K562 (cell line): ENCODE measurements around the gene GPR78. TPM values are rescaled to one million over a fixed set of nuclear protein-coding genes. Genes with fewer than 3 reads are reported as not detected.

Experiments used
- ATAC-seq: fragments of 200-7000 bp; cut with Tn5 transposase; 3 replicates; pipeline ENCODE4 v1.9.1; 2020; ENCODE audit warnings: moderate library complexity
- BruUV-seq: library from RNA; stranded (reverse); fragments of 400-500 nt; replicated peaks from 2 replicates; lab custom pipeline; 2021; lab: Mats Ljungman, UMichigan
- CTCF ChIA-PET: fragments of 300-600 bp; formaldehyde crosslinking; extraction: SDS; loops from one replicate; lab custom pipeline; 2021; ENCODE audit warnings: low intra/inter-chr PET ratio; lab: Yijun Ruan, JAX
- POLR2A ChIA-PET: fragments of 300-600, 350-650 bp; sonication (Branson Sonifier 250); formaldehyde crosslinking; extraction: SDS; loops from one replicate; lab custom pipeline; 2021; ENCODE audit warnings: antibody characterized with exemption, inconsistent platforms; lab: Yijun Ruan, JAX
- DNase-seq, 4 experiments: peaks; one replicate each; pipeline versions ENCODE4 v3.0.0 to v3.0.0-alpha.2; 2011 to 2018; ENCODE audit warnings: low spot score in 3 of 4, mixed read lengths in 3 of 4; ENCODE audit errors: extremely low read depth in 1 of 4
- FAIRE-seq: peaks from 2 replicates; lab custom pipeline; 2011; peaks lifted over from hg19 to GRCh38; lab: Jason Lieb, UNC
- H2AFZ ChIP-seq: 2 replicates; pipeline ENCODE4 v1.6.0; 2011; ENCODE audit warnings: low read depth, low read length, control low read depth, inconsistent platforms
- H3K27ac ChIP-seq: fragments of 200-600 bp; 3 replicates; pipeline ENCODE4 v1.8.0; 2011; ENCODE audit warnings: low read depth, mild to moderate bottlenecking, control low read depth, inconsistent platforms, low read length, moderate library complexity, mixed read lengths; ENCODE audit errors: extremely low read depth
- H3K27me3 ChIP-seq, 2 experiments: fragments of 300-600 bp in 1 of 2; 2 replicates in 1 of 2; 3 replicates in 1 of 2; pipeline versions ENCODE4 v1.6.0 to v1.8.0; 2011; ENCODE audit warnings: inconsistent platforms in 2 of 2, low read length in 2 of 2, mild to moderate bottlenecking in 1 of 2, mixed read lengths in 1 of 2, moderate library complexity in 1 of 2; ENCODE audit not compliant: control insufficient read depth in 2 of 2, insufficient read depth in 2 of 2
- H3K36me3 ChIP-seq: fragments of 300-600 bp; 3 replicates; pipeline ENCODE4 v1.8.0; 2011; ENCODE audit warnings: mild to moderate bottlenecking, low read length, inconsistent platforms; ENCODE audit not compliant: control insufficient read depth, insufficient read depth
- H3K4me1 ChIP-seq, 2 experiments: fragments of 200-600 bp in 1 of 2; replicated peaks in 1 of 2; 2 replicates in 1 of 2; 3 replicates in 1 of 2; pipeline versions ENCODE4 v1.5.1 to v1.8.0; 2011; ENCODE audit warnings: inconsistent platforms in 2 of 2, low read length in 2 of 2, mild to moderate bottlenecking in 1 of 2, mixed read lengths in 1 of 2, moderate library complexity in 1 of 2; ENCODE audit not compliant: control insufficient read depth in 2 of 2, insufficient read depth in 2 of 2
- H3K4me2 ChIP-seq: 2 replicates; pipeline ENCODE4 v1.6.1; 2011; ENCODE audit warnings: low read length, control low read depth, inconsistent platforms, mixed read lengths; ENCODE audit not compliant: insufficient read depth
- H3K4me3 ChIP-seq: fragments of 200-600 bp; sonication (generic), shearing (Covaris generic); 2 replicates; pipeline ENCODE4 v1.5.1; 2016; ENCODE audit warnings: control low read depth, inconsistent platforms
- H3K79me2 ChIP-seq: fragments of 200-600 bp; 3 replicates; pipeline ENCODE4 v1.8.0; 2011; ENCODE audit warnings: low read length, inconsistent platforms; ENCODE audit not compliant: control insufficient read depth, insufficient read depth
- H3K9ac ChIP-seq, 2 experiments: 2 replicates each; pipeline versions ENCODE4 v1.6.0 to v1.6.1; 2011; ENCODE audit warnings: low read depth in 2 of 2, low read length in 2 of 2, control low read depth in 1 of 2, inconsistent platforms in 1 of 2, mild to moderate bottlenecking in 1 of 2, mixed read lengths in 1 of 2; ENCODE audit not compliant: insufficient read depth in 1 of 2
- H3K9me1 ChIP-seq: one replicate; pipeline ENCODE4 v1.6.0; 2011; ENCODE audit warnings: inconsistent platforms, mild to moderate bottlenecking, low read length, moderate library complexity; ENCODE audit not compliant: control insufficient read depth, insufficient read depth
- H3K9me3 ChIP-seq: replicated peaks from 2 replicates; pipeline ENCODE4 v1.5.1; 2011; ENCODE audit warnings: low read depth, low read length, inconsistent platforms; ENCODE audit not compliant: control insufficient read depth, insufficient read depth
- H4K20me1 ChIP-seq: replicated peaks from 2 replicates; pipeline ENCODE4 v1.6.1; 2011; ENCODE audit warnings: low read length, inconsistent platforms, mixed read lengths; ENCODE audit not compliant: control insufficient read depth, insufficient read depth
- CBFB ChIP-seq: sonication (generic); formaldehyde crosslinking; IDR thresholded peaks from 2 replicates; pipeline ENCODE4 v1.4.0; 2020; ENCODE audit warnings: mild to moderate bottlenecking, missing genetic modification reagents
- ELF2 ChIP-seq: fragments of 250-450 bp; sonication (Bioruptor Pico); IDR thresholded peaks from 2 replicates; pipeline ENCODE4 v1.5.0; 2021; ENCODE audit warnings: mild to moderate bottlenecking
- EWSR1 ChIP-seq: fragments of 450-650 bp; IDR thresholded peaks from 2 replicates; pipeline ENCODE4 v1.6.1; 2018; ENCODE audit warnings: borderline replicate concordance, mild to moderate bottlenecking, low read depth, moderate library complexity; ENCODE audit not compliant: partially characterized antibody
- LARP7 ChIP-seq: fragments of 450-650 bp; IDR thresholded peaks from 2 replicates; pipeline ENCODE4 v1.6.1; 2016
- NCOA6 ChIP-seq: fragments of 450-650 bp; IDR thresholded peaks from 2 replicates; pipeline ENCODE4 v1.6.1; 2017; ENCODE audit warnings: mild to moderate bottlenecking
- NFXL1 ChIP-seq: fragments of 450-650 bp; formaldehyde crosslinking; IDR thresholded peaks from 2 replicates; pipeline ENCODE4 v1.4.0; 2021; ENCODE audit warnings: mild to moderate bottlenecking
- RFX1 ChIP-seq: fragments of 450-650 bp; IDR thresholded peaks from 2 replicates; pipeline ENCODE4 v1.6.1; 2016; ENCODE audit warnings: mild to moderate bottlenecking, moderate library complexity
- SIN3B ChIP-seq: fragments of 450-650 bp; IDR thresholded peaks from 2 replicates; pipeline ENCODE4 v1.6.1; 2017; ENCODE audit warnings: low read depth, mild to moderate bottlenecking, moderate library complexity
- ZBTB12 ChIP-seq: fragments of 250-450 bp; sonication (Bioruptor Pico); IDR thresholded peaks from 2 replicates; pipeline ENCODE4 v1.4.0; 2020
- WGBS: fragments of 100-300 bp; shearing (Covaris generic); methylation state at CpG from one replicate; pipeline ENCODE4 v1.1.6; 2016; ENCODE audit warnings: low coverage, mixed read lengths; ENCODE audit not compliant: insufficient coverage; ENCODE audit errors: missing lambda C conversion rate; 5-methylcytosine and 5-hydroxymethylcytosine counted together
- in situ Hi-C: fragments of 300-500 bp; cut with MboI; formaldehyde crosslinking; loops from 4 replicates; pipeline ENCODE4 v1.15.0; 2018; ENCODE audit warnings: inconsistent platforms, mixed read lengths
- intact Hi-C: fragments of 100-400 bp; cut with micrococcal nuclease; formaldehyde crosslinking; loops from 2 replicates; pipeline ENCODE4 v1.14.2; 2022
- polyA plus RNA-seq, 8 experiments: library from polyadenylated mRNA; depleted of rRNA in 4 of 8; stranded (reverse) in 5 of 8; unstranded in 3 of 8; fragments of >200 nt; fragmentation: Nextera tagmentation in 2 of 8; fragmentation: Illumina TruSeq in 1 of 8; extraction: Ambion mirVana in 2 of 8; extraction: Trizol in 1 of 8; gene quantifications; 2 replicates each; pipeline versions ENCODE4 v1.2.1 to v1.2.3, GENCODE V29; 2011 to 2014; ENCODE audit warnings: inconsistent platforms in 1 of 8, missing spikeins in 1 of 8
- total RNA-seq, 7 experiments: library from RNA; depleted of rRNA in 6 of 7; stranded (reverse); fragments of >200 nt in 6 of 7; fragmentation: Illumina TruSeq in 2 of 7; extraction: Trizol in 2 of 7; gene quantifications; 2 replicates each; pipeline versions ENCODE4 v1.2.1 to v1.2.3, GENCODE V29; 2011 to 2021; ENCODE audit warnings: low replicate concordance in 1 of 7
- TF ChIP-seq, protein P1 (sequence below): fragments of 250-450 bp; sonication (Bioruptor Pico); IDR thresholded peaks from 2 replicates; pipeline ENCODE4 v1.6.1; 2021; ENCODE audit warnings: mild to moderate bottlenecking
- TF ChIP-seq, protein P2 (sequence below): fragments of 250-450 bp; sonication (Bioruptor Pico); IDR thresholded peaks from 2 replicates; pipeline ENCODE4 v1.8.0; 2022; ENCODE audit warnings: inconsistent platforms
- TF ChIP-seq, protein P3 (sequence below): IDR thresholded peaks from 2 replicates; pipeline ENCODE4 v1.6.1; 2016; ENCODE audit warnings: missing genetic modification characterization, missing compliant biosample characterization
- TF ChIP-seq, protein P4 (sequence below): sonication (generic); formaldehyde crosslinking; IDR thresholded peaks from 2 replicates; pipeline ENCODE4 v1.8.0; 2023; ENCODE audit warnings: missing genetic modification reagents, mild to moderate bottlenecking, borderline replicate concordance

GPR78 gene
- total and polyA plus RNA-seq, 9 of the 15 experiments (the other 6 are each of a cell fraction or from before 2014, with no cell fraction given): 0.04 to 0.13 (median 0.07) TPM; not detected in 4

- ChIA-PET CTCF (no interaction called here), POLR2A (interaction anchor here (0.6 kb wide), 1 partner anchor 38 kb away, joined by 3 read pairs; no protein-coding TSS in a partner anchor)
- DNase-seq (no peak), FAIRE-seq (no peak), ATAC-seq (no peak)
- 45% methylated on average over 8 of the region's 8 CpGs for WGBS
- intact Hi-C loops: no loop called here
- no TSS peak for BruUV-seq
- Histone ChIP-seq H2AFZ (no peak overlapping the region), H4K20me1 (no peaks in the 10 kb centered on the region), H3K9ac (no peak overlapping the region; a peak in 1 of 4 replicates), H3K79me2 (no peaks in the 10 kb centered on the region), H3K36me3 (no peaks in the 10 kb centered on the region), H3K27ac (no peak overlapping the region), H3K9me1 (no peaks in the 10 kb centered on the region), H3K4me3 (no peak overlapping the region), H3K4me1 (peaks cover 0 to 2% of the 10 kb centered on the region in 2 experiments; a peak in 2 of 5 replicates), H3K9me3 (no peaks in the 10 kb centered on the region), H3K4me2 (no peak overlapping the region), H3K27me3 (peaks cover 0 to 16% of the 10 kb centered on the region in 2 experiments; a peak in 2 of 5 replicates)
- in situ Hi-C loops: no loop called here
- no peak for TF ChIP-seq LARP7
- no peak for TF ChIP-seq ELF2
- no peak for TF ChIP-seq ZBTB12
- no peak for TF ChIP-seq EWSR1
- TF ChIP-seq, protein P1, sequence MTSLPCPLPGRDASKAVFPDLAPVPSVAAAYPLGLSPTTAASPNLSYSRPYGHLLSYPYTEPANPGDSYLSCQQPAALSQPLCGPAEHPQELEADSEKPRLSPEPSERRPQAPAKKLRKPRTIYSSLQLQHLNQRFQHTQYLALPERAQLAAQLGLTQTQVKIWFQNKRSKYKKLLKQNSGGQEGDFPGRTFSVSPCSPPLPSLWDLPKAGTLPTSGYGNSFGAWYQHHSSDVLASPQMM (CRISPR knock-in tag): no peak
- TF ChIP-seq SIN3B: no peak
- TF ChIP-seq, protein P2, sequence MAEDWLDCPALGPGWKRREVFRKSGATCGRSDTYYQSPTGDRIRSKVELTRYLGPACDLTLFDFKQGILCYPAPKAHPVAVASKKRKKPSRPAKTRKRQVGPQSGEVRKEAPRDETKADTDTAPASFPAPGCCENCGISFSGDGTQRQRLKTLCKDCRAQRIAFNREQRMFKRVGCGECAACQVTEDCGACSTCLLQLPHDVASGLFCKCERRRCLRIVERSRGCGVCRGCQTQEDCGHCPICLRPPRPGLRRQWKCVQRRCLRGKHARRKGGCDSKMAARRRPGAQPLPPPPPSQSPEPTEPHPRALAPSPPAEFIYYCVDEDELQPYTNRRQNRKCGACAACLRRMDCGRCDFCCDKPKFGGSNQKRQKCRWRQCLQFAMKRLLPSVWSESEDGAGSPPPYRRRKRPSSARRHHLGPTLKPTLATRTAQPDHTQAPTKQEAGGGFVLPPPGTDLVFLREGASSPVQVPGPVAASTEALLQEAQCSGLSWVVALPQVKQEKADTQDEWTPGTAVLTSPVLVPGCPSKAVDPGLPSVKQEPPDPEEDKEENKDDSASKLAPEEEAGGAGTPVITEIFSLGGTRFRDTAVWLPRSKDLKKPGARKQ: no peak
- TF ChIP-seq, protein P3, sequence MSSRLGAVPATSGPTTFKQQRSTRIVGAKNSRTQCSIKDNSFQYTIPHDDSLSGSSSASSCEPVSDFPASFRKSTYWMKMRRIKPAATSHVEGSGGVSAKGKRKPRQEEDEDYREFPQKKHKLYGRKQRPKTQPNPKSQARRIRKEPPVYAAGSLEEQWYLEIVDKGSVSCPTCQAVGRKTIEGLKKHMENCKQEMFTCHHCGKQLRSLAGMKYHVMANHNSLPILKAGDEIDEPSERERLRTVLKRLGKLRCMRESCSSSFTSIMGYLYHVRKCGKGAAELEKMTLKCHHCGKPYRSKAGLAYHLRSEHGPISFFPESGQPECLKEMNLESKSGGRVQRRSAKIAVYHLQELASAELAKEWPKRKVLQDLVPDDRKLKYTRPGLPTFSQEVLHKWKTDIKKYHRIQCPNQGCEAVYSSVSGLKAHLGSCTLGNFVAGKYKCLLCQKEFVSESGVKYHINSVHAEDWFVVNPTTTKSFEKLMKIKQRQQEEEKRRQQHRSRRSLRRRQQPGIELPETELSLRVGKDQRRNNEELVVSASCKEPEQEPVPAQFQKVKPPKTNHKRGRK: no peak
- TF ChIP-seq, protein P4, sequence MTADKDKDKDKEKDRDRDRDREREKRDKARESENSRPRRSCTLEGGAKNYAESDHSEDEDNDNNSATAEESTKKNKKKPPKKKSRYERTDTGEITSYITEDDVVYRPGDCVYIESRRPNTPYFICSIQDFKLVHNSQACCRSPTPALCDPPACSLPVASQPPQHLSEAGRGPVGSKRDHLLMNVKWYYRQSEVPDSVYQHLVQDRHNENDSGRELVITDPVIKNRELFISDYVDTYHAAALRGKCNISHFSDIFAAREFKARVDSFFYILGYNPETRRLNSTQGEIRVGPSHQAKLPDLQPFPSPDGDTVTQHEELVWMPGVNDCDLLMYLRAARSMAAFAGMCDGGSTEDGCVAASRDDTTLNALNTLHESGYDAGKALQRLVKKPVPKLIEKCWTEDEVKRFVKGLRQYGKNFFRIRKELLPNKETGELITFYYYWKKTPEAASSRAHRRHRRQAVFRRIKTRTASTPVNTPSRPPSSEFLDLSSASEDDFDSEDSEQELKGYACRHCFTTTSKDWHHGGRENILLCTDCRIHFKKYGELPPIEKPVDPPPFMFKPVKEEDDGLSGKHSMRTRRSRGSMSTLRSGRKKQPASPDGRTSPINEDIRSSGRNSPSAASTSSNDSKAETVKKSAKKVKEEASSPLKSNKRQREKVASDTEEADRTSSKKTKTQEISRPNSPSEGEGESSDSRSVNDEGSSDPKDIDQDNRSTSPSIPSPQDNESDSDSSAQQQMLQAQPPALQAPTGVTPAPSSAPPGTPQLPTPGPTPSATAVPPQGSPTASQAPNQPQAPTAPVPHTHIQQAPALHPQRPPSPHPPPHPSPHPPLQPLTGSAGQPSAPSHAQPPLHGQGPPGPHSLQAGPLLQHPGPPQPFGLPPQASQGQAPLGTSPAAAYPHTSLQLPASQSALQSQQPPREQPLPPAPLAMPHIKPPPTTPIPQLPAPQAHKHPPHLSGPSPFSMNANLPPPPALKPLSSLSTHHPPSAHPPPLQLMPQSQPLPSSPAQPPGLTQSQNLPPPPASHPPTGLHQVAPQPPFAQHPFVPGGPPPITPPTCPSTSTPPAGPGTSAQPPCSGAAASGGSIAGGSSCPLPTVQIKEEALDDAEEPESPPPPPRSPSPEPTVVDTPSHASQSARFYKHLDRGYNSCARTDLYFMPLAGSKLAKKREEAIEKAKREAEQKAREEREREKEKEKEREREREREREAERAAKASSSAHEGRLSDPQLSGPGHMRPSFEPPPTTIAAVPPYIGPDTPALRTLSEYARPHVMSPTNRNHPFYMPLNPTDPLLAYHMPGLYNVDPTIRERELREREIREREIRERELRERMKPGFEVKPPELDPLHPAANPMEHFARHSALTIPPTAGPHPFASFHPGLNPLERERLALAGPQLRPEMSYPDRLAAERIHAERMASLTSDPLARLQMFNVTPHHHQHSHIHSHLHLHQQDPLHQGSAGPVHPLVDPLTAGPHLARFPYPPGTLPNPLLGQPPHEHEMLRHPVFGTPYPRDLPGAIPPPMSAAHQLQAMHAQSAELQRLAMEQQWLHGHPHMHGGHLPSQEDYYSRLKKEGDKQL (CRISPR knock-in tag): no peak
- no peak for TF ChIP-seq RFX1
- no peak for TF ChIP-seq NFXL1 (CRISPR knock-in tag)
- TF ChIP-seq CBFB (CRISPR knock-in tag): no peak
- TF ChIP-seq NCOA6: no peak
These were observed 32.5 kb downstream of the GPR78 start for GRCh38 chr4:8612646-8613045.
